Stimulated activated naive CD8-positive, alpha-beta T cell treated with anti-CD3 and anti-CD28 coated beads, Interleukin-15, Interleukin-2, amounts not matched to agents 100 ng/mL and 50 ng/mL, for 24 hours (primary cell): Measurements from ENCODE around the gene GALNT18.
A peak's percentile ranks its signal among the peaks of the same experiment; 100 is the strongest.

Experiments
- H3K27ac Mint-ChIP-seq: one replicate; pipeline ENCODE4 v1.8.0; 2021; ENCODE audit warnings: mild to moderate bottlenecking, mixed read lengths
- H3K27me3 Mint-ChIP-seq: one replicate; pipeline ENCODE4 v1.8.0; 2021; ENCODE audit warnings: mixed read lengths
- H3K36me3 Mint-ChIP-seq: one replicate; pipeline ENCODE4 v1.8.0; 2021; ENCODE audit warnings: low read depth, mixed read lengths
- H3K4me1 Mint-ChIP-seq: one replicate; pipeline ENCODE4 v1.8.0; 2021; ENCODE audit warnings: low read depth, mixed read lengths
- H3K4me3 Mint-ChIP-seq: one replicate; pipeline ENCODE4 v1.8.0; 2021; ENCODE audit warnings: mild to moderate bottlenecking, mixed read lengths
- H3K9me3 Mint-ChIP-seq: one replicate; pipeline ENCODE4 v1.8.0; 2021; ENCODE audit warnings: mixed read lengths

Gene GALNT18

DNA sequence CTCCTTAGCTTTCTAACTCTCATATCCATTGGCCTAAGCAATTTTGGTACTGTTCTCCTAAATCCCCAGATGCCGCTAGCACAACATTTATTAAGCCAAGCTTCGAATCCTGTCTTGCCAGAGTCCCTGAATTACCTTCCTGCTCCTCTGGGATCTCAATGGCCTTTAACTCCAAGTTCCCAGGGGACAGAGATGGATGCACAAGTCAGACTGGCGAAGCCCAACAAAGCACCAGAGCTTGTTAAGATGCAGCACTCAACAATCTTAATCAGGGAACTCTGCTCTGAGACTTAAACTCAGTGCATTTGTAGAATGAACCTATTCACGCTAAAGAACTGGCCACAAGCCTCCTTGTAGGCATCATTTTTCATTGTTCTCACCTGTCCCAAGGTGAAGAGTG is 9.4 kb downstream of the GALNT18 start:
- Mint-ChIP-seq H3K4me1 (no peaks in the 10 kb centered on the region), H3K4me3 (no peak overlapping the region), H3K27ac (no peak overlapping the region), H3K9me3 (no peaks in the 10 kb centered on the region), H3K27me3 (peaks cover 23% of the 10 kb centered on the region), H3K36me3 (no peaks in the 10 kb centered on the region)

DNA sequence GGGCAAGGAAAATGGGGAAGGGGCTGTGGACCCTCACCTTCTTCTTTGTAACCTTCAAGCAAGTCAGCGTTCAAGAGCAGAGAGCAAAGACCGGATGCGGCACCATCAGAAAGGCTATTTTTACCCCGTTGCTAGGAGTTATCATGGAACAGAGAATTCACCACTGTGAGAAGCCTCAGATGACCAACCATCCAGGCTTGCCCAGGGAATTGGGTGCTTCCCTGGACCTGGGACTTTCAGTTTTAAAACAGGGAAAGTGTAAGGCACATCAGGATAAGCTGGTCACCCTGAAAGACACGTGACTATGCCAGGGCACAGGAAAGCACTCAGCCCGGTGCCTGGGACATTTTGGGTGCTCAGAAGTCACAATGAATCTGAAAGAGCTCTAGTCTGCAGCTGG is 10.4 kb downstream of the GALNT18 start:
- Mint-ChIP-seq H3K27ac (no peak overlapping the region), H3K4me3 (no peak overlapping the region), H3K36me3 (no peaks in the 10 kb centered on the region), H3K4me1 (no peaks in the 10 kb centered on the region), H3K27me3 (peaks cover 14% of the 10 kb centered on the region), H3K9me3 (no peaks in the 10 kb centered on the region)

DNA sequence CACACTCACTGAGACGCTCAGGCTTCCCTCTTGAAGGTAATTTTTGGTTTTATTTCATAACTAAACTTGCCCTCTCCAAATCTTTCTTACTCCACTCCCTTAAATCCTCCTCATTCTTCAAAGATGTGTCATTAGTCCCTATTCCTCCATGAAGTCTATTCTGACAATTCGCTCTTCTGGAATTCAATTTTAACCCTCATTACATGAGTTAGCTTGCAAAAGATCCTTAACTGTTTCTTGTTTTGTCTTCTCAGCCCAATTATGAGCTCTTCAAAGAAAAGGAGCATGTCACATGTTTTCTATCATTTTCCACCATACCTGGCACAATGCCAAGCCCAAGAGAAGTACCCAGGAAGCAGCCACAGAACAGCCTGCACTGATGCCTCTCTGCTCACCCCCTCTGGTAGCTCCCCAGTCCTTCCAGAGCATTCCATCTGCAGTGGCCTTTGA is 13.0 kb downstream of the GALNT18 start:
- no peaks in the 10 kb centered on the region for H3K4me1 Mint-ChIP-seq
- no peaks in the 10 kb centered on the region for H3K36me3 Mint-ChIP-seq
- H3K27ac Mint-ChIP-seq: no peak overlapping the region
- H3K27me3 Mint-ChIP-seq: peaks cover 8% of the 10 kb centered on the region
- no peaks in the 10 kb centered on the region for H3K9me3 Mint-ChIP-seq
- H3K4me3 Mint-ChIP-seq: no peak overlapping the region

DNA sequence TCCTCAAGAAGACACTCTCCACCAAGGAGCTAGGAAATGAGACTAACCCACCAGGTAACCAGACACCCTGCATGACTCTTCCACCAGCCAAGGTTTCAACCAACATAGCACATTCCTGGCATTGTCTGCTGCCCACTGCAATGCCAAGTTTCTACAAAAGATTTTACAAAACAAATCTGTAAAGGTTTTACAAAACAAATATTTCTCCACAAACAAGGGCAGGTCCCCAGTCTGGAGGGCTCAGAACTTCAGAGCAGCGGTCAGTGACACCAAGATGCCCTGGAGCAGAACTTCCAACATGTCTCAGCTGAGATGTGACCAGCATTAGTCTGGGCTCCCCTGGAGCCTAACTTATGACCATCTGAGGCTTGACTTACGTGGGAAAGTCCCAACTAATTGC is 14.0 kb downstream of the GALNT18 start:
- Mint-ChIP-seq H3K36me3 (no peaks in the 10 kb centered on the region), H3K27me3 (peaks cover 11% of the 10 kb centered on the region), H3K4me3 (no peak overlapping the region), H3K4me1 (no peaks in the 10 kb centered on the region), H3K9me3 (no peaks in the 10 kb centered on the region), H3K27ac (no peak overlapping the region)

DNA sequence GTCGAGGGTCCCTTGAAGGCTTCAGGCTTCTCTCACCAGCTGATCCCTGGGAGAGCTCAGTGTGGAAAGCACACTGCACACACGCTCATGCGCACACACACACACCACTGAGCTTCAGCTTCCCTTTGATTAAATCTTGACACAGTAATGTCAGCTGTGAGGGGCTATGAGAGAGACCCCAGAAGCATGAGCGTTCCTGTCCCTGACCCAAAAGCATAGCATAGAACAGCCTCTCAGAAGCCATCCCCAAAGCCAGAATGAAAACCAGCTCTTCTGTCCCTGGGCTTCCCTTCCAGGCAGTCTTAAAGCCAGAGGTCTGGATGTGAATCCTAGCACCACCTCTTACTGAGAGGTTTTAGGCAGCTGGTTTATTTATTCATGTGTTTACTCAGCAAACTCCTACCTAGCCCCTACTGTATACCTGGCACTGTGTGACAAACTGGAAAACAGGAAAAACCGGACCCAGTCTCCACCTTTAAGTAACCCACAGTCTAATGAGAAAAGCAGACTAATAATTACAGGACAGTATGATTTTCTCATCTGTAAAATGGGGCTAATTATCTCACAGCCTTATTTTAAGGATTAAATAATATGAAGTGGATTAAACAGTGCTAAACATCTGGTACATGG is 15.9 kb downstream of the GALNT18 start:
- H3K4me1 Mint-ChIP-seq: no peaks in the 10 kb centered on the region
- no peaks in the 10 kb centered on the region for H3K9me3 Mint-ChIP-seq
- no peak overlapping the region for H3K4me3 Mint-ChIP-seq
- H3K36me3 Mint-ChIP-seq: no peaks in the 10 kb centered on the region
- peaks cover 11% of the 10 kb centered on the region for H3K27me3 Mint-ChIP-seq
- H3K27ac Mint-ChIP-seq: no peak overlapping the region

DNA sequence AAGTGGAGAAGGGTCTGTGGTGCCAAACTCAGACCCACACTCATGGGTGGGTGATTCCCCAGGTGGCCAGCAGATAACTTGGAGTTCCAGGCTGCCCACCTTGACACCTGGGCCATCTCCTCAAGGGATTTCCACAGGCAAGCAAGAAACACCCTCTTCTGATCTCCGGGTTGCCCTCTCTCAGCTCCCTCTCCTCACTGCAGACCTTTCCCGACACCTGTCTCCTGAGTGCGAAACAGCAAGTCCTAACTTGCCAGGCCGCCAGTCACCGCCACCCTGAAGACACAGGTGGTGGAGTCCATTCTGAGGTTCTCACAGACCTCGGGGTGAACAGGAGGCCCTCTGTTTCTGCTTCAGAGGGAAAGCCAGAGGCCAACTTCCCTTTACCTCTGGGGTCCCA is 16.6 kb downstream of the GALNT18 start:
- Mint-ChIP-seq H3K36me3 (no peaks in the 10 kb centered on the region), H3K27ac (no peak overlapping the region), H3K27me3 (peaks cover 15% of the 10 kb centered on the region), H3K4me3 (no peak overlapping the region), H3K4me1 (no peaks in the 10 kb centered on the region), H3K9me3 (no peaks in the 10 kb centered on the region)

DNA sequence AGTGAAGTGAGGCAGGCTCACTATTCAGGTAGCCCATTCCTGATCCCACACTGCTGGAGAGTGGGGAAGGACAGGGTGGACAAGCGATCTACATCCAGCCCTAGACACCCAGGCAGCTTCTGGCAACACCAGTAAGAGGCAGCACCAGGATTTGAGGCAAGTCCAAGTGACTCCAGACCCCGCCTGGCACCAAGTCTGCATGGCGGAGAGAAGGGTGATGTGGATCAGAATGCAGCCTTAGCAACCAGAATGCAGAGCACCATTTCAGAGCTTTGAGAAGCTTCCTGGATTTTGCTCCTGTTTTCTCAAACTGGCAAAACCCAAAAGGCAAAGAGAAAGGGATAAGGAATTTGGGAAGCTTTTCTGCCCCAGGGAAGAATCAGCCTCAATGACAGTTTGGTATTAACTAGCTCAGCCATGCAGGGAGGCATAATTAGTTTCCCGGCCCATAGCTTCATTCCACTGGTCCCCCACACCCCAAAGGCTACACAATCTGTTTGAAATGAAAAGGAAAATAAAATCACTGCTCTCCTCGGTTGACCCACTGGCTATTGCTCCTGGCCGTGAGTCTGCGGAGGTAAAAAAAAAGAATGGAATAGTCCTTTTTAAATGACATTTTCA is 17.3 kb downstream of the GALNT18 start:
- no peaks in the 10 kb centered on the region for H3K36me3 Mint-ChIP-seq
- peaks cover 16% of the 10 kb centered on the region for H3K27me3 Mint-ChIP-seq
- no peak overlapping the region for H3K4me3 Mint-ChIP-seq
- no peaks in the 10 kb centered on the region for H3K9me3 Mint-ChIP-seq
- H3K27ac Mint-ChIP-seq: no peak overlapping the region
- no peaks in the 10 kb centered on the region for H3K4me1 Mint-ChIP-seq

DNA sequence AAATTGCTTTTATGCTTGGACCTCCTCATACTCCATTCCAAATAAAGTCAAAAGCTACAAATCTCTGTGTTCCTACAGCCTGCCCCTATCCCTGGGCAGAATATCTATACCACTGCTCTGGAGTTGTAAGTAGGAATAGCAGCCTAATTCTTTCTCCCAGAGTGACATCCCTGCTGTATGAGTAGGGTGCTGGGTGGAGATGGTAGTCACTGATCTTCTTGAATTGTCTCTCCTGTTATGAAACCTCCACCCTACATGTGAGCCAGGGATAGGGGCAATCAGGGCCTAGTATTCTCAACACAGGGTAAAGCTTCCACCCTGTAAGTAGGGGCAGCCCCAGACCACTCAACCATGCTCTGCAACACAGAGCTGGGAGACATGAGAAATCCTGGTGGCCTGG is 19.8 kb downstream of the GALNT18 start:
- Mint-ChIP-seq H3K27me3 (peaks cover 20% of the 10 kb centered on the region), H3K9me3 (no peaks in the 10 kb centered on the region), H3K27ac (peak overlapping the region; percentile 12), H3K4me1 (no peaks in the 10 kb centered on the region), H3K4me3 (no peak overlapping the region), H3K36me3 (no peaks in the 10 kb centered on the region)

DNA sequence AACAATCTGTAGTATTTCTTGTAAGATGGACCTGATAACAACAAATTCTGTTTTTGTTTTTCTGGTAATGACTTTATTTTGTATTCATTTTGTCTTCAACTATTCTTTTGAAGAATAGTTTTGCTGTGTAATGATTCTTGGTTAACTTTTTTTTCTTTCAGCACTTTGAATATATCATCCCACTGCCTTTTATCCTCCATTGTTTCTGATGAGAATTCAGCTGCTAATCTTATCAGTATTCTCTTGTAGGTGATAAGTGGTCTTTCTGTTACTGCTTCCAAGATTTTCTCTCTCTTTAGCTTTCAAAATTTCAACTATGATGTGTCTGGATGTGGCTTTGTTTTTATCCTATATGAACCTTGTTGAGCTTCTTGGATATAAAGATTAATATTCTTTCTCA is 21.5 kb downstream of the GALNT18 start:
- no peaks in the 10 kb centered on the region for H3K4me1 Mint-ChIP-seq
- H3K4me3 Mint-ChIP-seq: no peak overlapping the region
- no peaks in the 10 kb centered on the region for H3K36me3 Mint-ChIP-seq
- H3K9me3 Mint-ChIP-seq: no peaks in the 10 kb centered on the region
- peaks cover 24% of the 10 kb centered on the region for H3K27me3 Mint-ChIP-seq
- H3K27ac Mint-ChIP-seq: no peak overlapping the region

DNA sequence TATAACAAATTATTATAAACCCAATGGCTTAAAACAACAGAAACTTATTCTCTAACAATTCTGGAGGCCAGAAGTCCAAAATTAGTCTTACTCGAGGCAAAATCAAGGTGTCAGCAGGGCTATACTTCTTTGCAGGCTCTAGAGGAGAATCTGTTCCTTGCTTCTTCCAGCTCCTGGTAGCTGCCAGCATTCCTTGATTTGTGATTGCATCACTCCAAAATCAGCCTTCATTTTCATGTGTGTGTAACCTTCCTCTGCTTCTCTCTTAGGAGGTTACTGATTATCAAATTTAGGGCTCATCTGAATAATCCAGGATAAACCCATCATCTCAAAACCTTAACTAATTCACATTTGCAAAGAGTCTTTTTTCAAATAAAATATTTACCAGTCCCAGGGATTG is 23.6 kb downstream of the GALNT18 start:
- Mint-ChIP-seq H3K4me1 (no peaks in the 10 kb centered on the region), H3K4me3 (no peak overlapping the region), H3K9me3 (no peaks in the 10 kb centered on the region), H3K36me3 (no peaks in the 10 kb centered on the region), H3K27ac (no peak overlapping the region), H3K27me3 (peaks cover 24% of the 10 kb centered on the region)

DNA sequence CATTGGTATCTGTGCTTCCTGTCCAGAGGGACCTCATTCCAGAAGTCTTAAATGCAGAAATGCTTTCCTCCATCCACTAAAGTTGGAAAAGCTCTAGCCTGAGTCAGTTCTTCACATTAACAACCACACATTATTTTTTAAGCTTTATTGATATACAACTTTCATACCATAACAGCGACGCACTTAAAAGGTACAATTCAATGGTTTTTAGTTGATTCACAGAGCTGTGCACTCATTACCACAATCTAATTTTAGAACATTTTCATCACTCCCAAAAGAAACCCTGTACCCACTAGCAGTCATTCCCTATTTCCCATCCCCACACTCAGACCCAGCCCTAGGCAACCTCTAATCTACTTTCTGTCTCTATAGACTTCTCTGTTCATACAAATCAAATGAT is 27.6 kb downstream of the GALNT18 start:
- H3K27me3 Mint-ChIP-seq: peaks cover 13% of the 10 kb centered on the region
- H3K36me3 Mint-ChIP-seq: no peaks in the 10 kb centered on the region
- H3K4me3 Mint-ChIP-seq: no peak overlapping the region
- H3K4me1 Mint-ChIP-seq: no peaks in the 10 kb centered on the region
- H3K27ac Mint-ChIP-seq: no peak overlapping the region
- H3K9me3 Mint-ChIP-seq: no peaks in the 10 kb centered on the region

DNA sequence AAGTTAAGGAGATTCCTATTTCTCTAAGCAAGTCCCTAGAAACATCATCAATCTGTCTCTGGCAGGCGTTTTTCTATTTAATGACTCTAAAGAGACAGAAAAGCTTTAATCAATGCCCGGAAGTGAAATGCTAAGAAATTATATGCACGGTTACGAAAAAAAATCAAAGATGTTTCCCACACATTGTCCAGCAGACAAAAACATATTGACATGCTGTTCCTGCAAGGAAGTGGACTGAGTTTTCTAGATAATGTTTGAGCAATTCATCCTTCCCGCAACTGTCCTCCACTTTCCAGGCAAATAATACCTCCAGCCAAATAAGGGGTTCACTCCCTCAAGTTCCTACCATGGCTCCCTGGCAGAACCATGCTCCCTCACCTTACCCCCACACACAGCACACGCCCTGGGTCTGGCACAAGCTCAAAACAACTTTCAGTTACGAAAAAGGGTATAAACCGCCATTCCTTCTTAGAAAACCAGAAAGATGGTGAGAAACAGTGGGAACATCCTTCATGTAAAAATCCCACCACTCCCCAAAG is 29.6 kb downstream of the GALNT18 start:
- Mint-ChIP-seq H3K4me1 (no peaks in the 10 kb centered on the region), H3K9me3 (no peaks in the 10 kb centered on the region), H3K36me3 (no peaks in the 10 kb centered on the region), H3K27ac (no peak overlapping the region), H3K4me3 (no peak overlapping the region), H3K27me3 (peaks cover 8% of the 10 kb centered on the region)

DNA sequence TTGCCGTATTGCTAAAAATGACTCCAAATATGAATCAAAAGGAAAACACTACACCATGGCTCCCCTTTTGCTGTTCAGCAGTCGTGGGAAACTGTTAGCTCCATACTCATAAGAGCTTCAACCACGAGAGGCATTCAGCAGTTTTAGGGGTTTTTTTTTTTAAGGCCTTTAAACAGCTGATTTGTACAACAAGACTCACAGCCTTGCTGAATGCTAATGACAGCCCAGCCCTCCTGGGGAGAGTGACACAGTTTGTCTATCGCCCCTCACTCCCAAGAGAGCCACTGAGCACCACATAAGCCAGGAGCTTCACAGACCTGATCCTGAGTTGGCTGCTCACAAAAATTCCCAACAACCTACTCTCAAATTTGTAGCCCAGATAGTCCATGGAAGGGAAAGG is 32.4 kb downstream of the GALNT18 start:
- no peak overlapping the region for H3K4me3 Mint-ChIP-seq
- H3K27me3 Mint-ChIP-seq: peaks cover 3% of the 10 kb centered on the region
- no peaks in the 10 kb centered on the region for H3K4me1 Mint-ChIP-seq
- H3K27ac Mint-ChIP-seq: no peak overlapping the region
- no peaks in the 10 kb centered on the region for H3K9me3 Mint-ChIP-seq
- no peaks in the 10 kb centered on the region for H3K36me3 Mint-ChIP-seq

DNA sequence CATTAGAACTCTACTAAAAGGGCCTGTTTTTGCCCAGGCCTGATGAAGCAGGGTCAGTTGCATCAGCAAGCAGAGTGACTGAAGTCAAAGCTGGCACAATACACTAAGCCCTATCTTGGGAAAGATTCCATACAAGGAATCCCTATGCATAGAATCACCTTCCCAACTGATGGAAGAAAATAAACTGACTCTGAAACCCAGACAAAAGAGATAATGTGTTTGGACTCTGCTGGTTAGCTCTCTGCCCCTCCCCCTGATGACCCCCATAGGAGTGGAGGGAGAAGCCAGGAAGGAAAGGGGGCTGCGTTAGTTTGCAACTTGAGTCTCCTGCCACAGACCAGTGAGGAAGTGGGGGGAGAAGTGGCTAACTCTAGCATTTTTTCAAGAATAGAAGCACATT is 32.9 kb downstream of the GALNT18 start:
- H3K36me3 Mint-ChIP-seq: no peaks in the 10 kb centered on the region
- no peak overlapping the region for H3K27ac Mint-ChIP-seq

DNA sequence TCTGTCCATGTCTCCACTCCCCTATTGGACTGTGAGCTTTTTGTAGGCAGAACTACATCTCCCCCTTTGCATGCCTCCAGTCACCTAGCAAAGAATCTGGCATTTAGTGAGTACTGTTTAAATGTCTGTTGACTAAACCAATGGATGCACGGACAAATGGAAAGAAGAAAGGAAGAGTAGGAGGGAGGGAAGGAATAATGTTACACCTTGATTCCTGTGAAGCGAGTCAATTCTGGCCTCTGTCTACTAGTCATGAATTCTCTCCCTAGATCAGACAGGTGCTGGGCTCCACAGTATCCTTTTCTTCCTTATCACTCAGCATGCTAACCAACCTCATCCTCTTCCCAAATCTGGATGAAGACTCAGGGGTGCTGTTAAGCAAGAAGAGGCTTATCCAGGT is 33.6 kb downstream of the GALNT18 start:
- H3K36me3 Mint-ChIP-seq: no peaks in the 10 kb centered on the region

More for the DNA sequence above, 32.9 kb downstream of the GALNT18 start:
- H3K9me3 Mint-ChIP-seq: no peaks in the 10 kb centered on the region
- H3K4me3 Mint-ChIP-seq: no peak overlapping the region
- H3K4me1 Mint-ChIP-seq: no peaks in the 10 kb centered on the region
- peaks cover 3% of the 10 kb centered on the region for H3K27me3 Mint-ChIP-seq

DNA sequence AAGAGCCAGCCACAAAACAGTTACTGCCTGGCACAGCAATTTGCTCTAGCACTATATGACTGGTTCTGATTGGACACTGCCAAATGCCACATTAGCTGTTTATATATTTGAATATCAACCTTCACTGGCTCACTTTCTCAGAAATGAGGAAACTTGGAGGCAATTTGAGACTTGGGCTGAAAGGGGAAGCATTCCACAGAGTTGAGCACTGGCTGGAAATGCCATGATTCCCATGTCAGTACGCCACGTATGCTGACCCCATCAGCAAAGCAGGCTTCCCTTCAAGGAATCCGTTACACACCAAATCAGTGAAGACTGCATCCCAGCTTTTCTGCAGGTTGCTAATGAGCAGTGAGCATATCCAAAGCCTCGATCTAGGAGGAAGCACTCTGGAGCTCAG is 34.7 kb downstream of the GALNT18 start:
- no peak overlapping the region for H3K4me3 Mint-ChIP-seq
- H3K36me3 Mint-ChIP-seq: no peaks in the 10 kb centered on the region
- no peaks in the 10 kb centered on the region for H3K9me3 Mint-ChIP-seq

More for the DNA sequence above, 33.6 kb downstream of the GALNT18 start:
- no peaks in the 10 kb centered on the region for H3K4me1 Mint-ChIP-seq
- H3K27ac Mint-ChIP-seq: no peak overlapping the region
- no peaks in the 10 kb centered on the region for H3K9me3 Mint-ChIP-seq
- peaks cover 3% of the 10 kb centered on the region for H3K27me3 Mint-ChIP-seq
- H3K4me3 Mint-ChIP-seq: no peak overlapping the region

More for the DNA sequence above, 34.7 kb downstream of the GALNT18 start:
- H3K4me1 Mint-ChIP-seq: no peaks in the 10 kb centered on the region
- no peaks in the 10 kb centered on the region for H3K27me3 Mint-ChIP-seq
- no peak overlapping the region for H3K27ac Mint-ChIP-seq
